ENCODE data around the gene TUBB2A.
"Not testable (repeated sequence)": the region's sequence is repeated elsewhere in the genome, so short reads cannot be mapped to it uniquely, and the experiment has no call there.

TUBB2A gene

DNA sequence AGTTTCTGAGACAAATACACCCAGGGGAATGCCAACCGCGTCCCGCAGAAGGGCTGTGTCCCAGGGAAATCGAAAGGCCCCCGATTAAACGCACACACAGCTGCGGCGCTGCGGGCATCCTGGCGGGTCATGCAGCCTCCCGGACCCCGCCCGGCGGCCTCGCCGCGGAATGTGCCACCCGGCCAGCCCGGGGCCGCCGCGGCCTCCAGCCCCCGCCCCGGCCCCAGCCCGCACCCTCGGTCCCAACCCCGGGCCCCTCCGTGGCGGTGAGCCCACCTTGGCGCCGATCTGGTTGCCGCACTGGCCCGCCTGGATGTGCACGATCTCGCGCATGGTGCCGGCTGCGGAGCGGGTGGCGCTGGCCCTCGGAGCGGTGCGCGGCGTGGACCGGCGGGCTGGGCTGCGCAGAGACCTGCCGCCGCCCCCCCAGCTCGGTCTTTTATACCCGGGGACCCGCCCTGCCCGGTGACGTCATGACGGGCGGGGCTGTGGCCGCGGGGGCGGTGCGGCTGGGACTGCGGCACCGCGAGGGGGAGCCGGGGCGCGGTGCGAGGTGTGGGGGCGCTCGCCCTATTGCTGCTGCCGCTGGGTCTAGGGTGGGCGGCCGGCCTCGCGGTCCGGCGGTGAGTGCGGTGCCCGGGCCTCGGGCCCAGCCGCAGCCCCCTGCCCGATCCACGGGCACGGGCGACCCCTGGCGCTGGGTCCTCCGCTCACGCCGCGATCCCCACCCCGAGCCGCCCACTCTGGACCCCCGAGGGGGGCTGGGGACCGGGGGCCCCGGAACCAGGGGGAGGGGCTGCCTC lies at the start of gene TUBB2A:
TSS of gene TUBB2A (minus strand) at position 414 of the 803 bp plus-strand sequence. CDS start at position 333, 81 bp downstream.
- FAIRE-seq: no peak

DNA sequence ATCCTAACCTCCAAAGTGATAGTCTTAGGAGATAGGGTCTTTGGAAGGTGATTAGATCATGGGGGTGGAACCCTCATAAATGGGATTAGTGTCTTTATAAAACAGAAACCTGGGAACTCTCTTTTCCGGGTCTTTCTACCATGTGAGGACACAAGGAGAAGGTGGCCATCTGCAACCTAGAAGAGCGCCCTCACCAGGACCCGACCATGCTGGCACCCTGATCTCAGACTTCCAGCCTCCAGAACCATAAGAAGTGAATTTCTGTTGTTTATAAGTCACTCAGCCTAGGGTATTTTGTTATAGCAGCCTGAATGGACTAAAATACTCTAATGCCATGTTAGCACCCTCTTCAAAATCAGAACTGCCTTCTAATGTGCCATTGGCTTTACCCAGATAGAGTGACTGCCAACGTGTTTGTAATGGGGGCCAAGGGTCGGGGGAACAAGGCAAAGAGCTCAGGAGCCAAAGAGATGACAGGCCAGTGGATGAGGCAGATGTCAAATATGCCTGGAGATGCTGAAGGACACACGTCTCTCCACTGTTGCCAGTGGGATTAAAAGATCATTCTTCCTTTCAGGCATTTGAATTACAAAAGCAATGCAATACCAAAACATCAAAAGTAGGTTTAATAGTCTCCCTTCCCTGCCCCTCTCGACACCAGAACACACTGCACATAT lies 49.1 kb upstream of the TUBB2A start:
- FAIRE-seq: no peak

DNA sequence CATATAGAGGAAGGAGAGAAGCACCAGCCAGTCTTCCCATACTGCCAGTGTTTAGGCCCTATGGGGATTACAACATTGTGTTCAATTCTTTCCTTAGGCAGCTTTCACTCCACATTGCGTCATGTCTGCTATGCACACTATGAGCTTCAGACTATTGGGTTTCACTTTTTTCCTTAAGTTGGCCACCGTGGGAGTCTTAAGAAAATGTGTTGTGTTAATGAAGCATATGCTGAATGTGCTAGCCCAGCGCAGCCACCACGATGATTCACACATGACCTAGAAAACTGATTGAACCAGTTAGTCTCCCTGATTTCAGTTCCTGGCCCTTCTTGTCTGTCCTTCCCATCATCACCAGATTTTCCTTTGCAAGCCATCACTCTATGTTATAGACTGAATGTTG lies 48.6 kb upstream of the TUBB2A start:
- FAIRE-seq: no peak

DNA sequence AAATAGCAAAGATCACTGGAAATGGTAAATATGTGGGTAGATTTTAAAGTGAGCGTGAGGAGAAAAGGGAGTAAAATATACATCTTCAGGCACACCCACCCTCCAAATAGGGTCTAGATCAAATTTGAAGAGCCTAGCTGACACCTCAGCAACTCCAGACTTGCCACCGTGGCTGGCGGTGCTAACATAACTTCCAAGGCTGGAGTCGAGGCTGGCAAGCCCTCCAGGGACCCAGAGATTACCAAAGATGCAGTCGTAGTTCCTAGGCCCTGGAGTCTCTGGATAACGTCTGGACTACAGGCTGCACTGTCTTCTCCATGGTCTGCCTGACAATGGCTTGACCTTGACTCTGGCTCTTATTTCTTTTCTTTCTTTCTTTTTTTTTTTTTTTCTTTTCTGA lies 47.6 kb upstream of the TUBB2A start:
- FAIRE-seq: no peak

DNA sequence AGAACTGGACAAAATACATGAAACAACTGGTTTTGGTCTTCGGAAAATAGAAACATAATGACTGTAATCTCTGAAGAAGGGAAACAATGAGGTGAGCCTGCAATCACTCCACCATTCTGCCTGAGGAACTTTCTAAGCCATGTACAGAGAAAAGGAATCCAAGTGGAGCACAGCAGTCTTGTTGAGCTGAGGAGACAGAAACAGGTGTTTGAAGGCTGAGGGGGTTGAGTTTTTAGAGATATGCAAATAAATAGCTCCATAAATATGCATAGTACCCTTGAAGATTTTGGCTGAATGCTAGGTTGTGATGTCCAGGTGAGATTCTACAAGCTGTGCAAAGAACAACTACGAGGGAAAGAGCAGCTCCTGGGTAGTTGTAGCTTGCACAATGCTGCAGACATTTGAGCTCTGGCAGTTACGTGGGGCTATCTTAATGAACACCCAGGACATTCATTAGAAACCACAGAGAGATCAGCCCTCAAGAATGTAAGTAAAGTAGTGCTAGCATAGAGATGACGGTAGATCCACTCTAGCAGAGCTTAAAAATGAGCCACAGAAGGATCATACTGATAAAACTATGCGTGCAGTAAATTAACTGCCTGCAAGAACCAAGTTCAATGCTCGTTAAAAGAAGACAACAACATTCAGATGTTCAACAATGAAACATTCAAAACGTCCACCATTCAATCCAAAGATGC lies 45.8 kb upstream of the TUBB2A start:
- FAIRE-seq: no peak

DNA sequence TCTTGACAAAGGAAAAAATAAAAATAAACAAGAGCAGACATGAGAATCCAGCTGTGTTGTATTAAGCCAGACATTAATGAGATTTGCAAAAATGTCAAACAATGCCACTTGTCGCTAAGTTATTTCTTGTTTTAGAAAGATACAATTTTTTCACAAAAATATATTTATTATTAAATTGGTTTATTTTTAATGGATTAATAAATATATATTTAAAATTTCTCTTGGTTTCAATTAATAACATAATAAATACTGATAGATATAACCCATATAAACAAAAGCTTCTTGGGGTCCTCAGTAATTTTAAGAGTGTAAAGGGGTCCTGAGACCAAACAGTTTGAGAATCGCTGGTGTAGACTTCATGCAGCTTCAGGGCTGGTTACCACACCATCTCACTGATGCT lies 44.0 kb upstream of the TUBB2A start:
- no peak for FAIRE-seq

DNA sequence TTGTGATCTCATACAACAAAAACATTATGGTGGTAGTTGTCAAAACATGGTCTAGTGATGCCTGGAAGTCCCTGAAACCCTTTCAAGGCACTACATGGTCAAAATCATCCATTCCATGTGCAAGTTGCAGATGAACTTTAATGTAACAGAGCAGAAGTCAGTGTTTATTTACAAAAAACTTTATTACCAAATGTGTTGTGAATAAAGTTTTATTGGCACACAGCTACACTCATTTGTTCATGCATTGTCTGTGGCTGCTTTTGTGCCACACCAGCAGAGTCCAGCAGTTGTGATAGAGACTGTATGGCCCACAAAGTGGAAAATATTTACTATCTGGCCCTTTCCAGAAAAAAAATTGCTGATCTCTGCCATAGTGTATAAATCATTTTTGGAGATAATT lies 43.3 kb upstream of the TUBB2A start:
- FAIRE-seq: no peak

DNA sequence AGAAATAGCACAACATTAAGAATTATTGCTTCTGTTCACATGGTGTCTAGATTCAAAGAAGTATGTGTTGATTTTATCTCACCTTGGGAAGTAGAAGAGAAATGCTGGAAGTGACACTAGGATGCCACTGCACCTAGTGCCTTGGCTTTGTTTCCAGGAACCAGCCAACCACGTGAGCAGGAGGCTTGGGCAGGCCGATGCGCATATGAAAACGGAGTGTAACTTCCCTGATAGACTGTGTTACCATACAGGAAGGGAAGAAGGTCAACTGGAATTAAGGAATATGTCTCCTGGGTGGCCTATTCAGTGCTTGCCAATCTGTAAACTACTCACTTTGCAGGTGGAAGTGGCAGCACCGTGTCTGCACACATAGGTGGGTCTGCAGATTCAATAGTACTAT lies 42.0 kb upstream of the TUBB2A start:
- FAIRE-seq: no peak

DNA sequence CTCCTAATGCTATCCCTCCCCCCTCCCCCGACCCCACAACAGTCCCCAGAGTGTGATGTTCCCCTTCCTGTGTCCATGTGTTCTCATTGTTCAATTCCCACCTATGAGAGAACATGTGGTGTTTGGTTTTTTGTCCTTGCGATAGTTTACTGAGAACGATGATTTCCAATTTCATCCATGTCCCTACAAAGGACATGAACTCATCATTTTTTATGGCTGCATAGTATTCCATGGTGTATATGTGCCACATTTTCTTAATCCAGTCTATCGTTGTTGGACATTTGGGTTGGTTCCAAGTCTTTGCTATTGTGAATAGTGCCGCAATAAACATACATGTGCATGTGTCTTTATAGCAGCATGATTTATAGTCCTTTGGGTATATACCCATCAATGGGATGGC lies 40.4 kb upstream of the TUBB2A start:
- not testable (repeated sequence) for FAIRE-seq

DNA sequence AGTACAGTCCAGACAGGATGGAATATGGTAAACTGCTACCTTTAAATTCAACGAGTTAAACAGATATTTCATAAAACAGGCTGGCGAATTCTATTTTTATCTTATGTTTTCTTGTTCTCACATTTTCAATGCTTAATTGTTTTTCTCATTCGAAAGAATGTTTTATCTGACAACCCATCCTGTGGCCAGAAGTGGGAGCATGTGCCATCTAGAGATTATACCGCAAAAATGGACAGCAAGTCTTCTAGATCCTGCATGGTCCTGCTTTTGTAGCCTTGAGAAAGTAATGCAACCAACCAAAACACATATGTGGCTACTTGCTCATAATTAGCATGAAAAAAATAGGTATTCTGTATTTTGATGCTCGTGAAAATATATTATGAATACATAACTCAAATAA lies 39.4 kb upstream of the TUBB2A start:
- no peak for FAIRE-seq

DNA sequence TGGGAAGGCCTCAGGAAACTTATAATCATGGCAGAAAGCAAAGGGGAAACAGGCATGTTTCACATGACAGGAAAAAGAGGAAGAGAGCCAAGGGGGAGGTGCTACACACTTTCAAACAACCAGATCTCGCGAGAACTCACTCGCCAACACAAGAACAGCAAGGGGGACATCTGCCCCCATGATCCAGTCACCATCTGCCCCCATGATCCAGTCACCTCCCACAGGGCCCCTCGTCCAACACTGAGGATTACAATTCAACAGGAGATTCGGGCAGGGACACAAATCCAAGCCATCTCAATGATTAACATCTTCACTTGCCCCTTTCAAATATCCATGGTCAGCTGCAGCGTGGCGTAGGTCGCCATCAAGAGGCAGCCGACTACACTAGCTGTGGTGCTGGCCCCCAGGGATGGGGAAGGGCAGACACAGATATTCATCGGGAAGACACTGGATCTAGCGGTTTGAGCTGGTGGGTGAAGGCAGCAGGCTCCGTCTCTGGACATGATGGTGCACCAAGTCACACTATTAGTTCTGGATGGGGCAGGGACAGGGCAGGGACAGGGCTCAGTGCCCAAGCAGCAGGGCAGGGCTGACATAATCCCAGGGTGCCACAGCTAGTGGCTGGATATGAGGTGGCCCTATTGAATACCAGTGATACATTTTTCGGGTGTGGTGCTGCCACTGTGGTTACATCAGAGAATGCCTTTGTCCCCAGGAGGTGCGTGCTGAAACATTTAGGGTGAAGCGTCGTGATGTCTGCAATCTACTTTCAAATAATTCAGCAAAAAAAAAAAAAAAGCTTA lies 38.6 kb upstream of the TUBB2A start:
- FAIRE-seq: no peak

DNA sequence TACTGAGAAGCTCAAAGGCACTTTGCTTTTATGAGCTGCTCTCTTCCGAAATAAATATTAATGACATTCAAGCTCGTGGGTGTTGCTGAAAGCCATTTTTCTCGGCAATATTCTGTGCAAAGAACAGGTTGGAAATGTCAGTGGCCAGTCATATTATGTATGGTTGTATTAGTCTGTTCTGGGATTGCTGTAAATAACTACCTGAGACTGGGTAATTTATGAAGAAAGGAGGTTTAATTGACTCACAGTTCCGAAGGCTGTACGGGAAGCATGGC lies 38.0 kb upstream of the TUBB2A start:
- no peak for FAIRE-seq

DNA sequence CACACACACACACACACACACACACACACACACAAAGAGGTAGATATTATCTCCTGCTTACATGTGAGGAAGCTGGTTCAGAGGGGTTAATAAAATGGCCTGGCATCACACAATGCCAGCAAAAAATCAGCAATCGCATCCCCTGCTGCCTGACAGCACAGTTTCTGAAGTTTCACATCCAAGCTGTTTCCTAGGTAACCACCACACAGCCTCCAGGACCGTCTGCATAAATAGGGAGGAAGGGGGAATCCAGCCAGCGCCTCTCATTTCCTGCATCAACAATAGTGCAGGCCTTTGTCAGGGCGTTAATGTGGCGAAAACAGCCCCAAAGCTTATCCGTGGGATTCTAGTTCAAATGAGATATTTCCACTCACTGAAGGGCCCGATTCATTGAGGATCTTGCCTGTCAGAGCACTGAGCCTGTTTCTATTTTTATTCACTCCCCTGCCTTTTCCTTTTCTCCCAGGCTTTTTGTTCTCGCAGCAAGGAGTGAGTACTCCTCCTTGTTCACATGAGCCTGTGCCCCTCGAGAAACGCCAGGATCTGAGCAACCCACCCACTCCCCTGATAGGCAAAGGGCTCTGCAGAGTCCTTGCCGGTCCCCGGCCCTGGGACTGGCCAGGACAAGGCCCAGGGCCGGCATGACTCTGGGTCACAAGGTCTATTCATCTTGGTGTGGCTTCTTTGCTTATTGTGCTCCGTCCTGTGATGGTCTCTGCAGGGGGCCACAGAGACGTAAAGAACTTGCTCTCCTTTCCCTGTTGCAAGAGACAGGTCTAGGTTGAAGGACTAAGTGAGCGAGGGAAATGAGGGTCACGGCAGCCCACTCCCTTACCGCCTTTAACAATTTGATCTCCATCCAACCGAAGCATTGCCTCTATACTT lies 37.4 kb upstream of the TUBB2A start:
- FAIRE-seq: no peak

DNA sequence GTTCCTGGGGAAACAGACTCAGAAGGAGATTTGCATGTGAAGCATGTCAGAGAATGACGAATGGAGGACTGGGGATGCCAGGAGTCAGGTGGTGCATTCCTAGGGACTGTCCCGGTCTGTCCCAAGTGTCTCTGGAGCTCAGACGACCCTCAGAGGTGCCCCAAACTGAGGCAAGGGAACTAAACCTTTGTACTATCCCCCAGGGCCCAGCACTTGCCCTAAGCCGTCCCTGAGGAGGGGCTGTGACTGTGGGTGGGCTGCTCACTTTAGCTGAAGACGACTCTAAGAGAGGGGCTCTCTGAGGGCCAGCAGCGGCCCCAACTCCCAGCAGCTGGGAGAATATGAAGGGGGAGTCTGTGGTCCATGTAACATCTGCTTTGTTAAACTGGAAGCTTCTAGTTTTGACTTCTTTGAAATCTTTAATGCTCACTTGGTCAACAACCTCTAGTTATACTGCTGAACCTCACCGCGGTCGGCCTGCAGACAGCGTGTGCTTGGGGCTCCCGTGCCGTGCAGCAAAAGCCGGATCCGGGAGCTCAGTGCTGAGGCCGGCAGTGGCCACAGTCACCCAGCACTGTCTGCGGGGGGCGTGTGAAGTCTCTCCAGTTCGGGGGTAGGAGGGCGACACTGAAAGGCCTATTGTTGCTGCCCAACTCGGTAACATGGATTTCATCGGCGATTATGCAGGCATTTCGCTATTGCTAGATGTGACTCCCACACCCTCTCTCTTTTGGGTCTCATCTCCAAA lies 35.9 kb upstream of the TUBB2A start:
- FAIRE-seq: no peak

DNA sequence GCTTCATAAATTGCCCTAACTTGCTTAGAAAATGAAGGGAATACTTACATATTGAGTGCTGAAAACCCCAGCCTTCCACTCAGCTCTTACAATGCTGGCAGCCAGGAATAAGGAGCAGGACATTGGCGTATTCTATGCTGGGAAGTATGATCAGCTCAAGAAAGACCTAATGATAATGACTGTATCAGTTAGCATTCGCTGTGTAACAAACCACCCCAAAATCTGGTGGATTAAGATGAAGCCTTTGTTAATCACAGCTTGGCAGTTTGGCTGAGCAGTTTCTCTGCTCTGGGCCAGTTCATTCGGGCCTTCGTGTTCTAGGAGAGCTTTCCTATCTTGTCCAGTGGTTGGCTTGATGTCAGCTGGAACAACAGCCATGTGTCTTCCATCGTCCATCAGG lies 33.4 kb upstream of the TUBB2A start:
- FAIRE-seq: no peak

DNA sequence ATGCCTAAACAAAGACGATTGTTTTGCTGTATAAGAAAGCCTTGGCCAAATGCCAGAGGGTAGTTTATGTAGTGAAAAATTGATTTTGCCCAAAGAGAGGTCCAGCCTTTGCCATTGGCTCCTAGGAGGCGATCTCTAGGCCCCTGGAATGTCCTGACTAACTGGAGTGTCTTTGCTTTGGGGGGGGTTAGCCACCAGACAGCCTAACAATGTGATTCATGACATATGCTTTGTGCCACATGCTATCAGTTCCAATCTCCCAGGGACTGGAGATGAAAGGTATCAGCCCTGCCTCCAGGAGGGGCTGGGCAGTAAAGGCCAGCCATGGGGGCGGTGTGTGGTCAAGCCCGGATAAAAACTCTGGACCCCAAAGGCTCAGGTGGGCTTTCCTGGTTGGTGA lies 32.7 kb upstream of the TUBB2A start:
- FAIRE-seq: no peak

DNA sequence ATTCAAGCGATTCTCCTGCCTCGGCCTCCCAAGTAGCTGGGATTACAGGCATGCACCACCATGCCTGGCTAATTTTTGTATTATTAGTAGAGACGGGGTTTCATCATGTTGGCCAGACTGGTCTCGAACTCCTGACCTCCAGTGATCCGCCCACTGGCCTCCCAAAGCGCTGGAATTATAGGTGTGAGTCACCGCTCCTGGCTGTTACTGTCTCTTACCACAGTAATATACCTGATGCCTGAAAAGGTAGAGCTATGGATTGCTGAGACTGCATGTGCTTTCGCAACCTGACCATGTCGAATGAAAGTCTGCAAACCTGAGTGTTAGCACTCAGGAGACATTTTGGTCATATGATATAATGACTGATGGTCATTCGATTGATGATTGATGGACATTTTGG lies 31.8 kb upstream of the TUBB2A start:
- not testable (repeated sequence) for FAIRE-seq

DNA sequence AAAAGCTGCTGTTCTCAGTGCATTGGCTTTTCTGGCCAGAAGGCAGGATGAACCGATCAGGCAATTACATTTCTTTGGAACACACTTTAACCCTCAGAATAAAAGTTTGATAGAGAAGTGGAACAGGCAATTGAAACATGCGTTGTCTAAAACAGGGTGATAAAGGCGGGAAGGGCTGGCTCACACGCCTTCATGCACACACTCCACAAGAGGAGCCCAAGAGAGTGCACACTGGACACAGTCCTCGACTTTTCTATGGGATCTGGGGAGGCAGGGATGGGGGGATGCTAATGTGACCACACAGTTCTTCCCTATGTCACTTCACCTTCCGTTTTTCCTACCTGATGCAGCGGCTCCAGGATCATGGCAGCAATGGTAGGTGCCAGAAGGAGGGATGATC lies 30.9 kb upstream of the TUBB2A start:
- FAIRE-seq: no peak

DNA sequence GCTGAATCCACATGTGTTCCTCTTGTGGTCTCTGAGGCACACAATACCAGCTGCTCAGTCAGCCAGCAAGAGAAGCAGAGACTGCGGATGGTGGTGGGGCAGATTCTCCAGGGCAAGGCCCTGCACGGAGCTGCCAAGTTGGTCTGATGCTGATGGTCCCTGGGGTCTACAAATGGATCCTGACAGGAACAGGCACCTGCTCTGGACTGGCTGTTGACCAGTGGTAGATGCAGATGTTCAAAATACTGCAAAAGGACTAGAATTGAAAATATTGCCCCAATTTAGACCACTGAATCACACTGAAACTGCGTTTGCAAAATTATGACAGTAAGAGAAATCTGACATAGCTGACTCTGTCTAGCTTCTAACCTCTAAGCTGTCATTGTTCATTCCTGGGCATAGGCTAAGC lies 29.6 kb upstream of the TUBB2A start:
- FAIRE-seq: no peak

DNA sequence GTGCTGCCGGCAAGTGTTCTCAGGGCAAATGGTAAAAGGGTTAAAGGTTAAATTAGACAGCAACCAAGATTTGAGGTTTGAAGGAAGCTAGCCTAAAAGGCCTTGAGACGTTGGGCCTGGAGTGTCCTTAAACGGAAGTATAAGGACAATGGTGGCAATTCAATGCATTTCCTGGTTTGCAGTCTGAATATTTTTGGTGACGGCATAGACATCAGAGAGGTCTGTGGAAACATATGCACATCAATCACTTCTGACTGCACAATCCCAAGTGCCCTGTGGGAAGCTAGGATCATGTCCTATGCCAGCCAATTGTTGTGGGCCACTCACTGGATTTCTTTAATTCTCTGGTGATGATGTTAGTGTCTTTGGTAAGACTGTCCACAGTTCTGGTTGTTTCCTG lies 25.7 kb upstream of the TUBB2A start:
- FAIRE-seq: no peak

DNA sequence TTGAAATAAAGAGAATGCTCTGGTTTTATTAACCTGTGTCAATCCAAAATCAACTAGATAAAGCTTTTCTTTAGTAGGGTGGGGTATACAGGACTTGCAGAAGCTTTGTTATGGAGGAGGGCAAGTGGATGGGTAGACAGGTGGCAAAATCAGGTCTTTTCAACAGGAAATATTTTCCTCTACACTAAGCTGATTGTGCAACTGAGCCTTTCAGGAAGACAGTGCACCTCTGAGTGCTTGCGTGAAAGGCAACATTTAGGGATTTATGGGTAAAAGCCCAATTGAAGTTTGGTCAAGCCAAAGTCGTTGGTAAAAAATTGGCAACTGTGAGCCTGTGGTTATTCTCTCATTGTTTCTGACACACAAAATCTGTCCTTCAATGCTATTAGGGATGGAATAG lies 23.8 kb upstream of the TUBB2A start:
- FAIRE-seq: no peak

DNA sequence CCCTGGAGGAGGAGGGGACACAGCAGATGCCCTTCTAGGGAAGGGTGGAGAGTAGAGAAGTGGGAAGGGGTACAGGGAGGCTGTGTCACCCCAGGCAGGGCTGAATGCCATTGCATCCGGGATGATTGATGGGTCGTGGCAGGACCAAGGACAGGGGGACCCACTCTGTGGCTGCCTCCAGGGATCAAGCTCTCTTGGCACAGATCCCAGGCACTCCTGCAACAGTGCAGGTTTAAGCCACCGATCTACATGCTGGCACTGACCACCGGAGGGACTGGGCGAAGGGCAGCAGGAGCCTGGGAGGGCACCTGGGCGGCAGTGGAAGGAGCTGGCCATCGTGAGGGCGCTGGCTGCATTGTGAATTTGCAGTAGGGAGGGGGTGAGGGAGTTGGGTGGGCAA lies 22.6 kb upstream of the TUBB2A start:
- not testable (repeated sequence) for FAIRE-seq
